Central memory CD4-positive, alpha-beta T cell (primary cell): ENCODE measurements around the gene ZNF687.

ENCODE experiments used
- DNase-seq: peaks from one replicate; pipeline ENCODE4 v3.0.0; 2022

ZNF687 gene

DNA sequence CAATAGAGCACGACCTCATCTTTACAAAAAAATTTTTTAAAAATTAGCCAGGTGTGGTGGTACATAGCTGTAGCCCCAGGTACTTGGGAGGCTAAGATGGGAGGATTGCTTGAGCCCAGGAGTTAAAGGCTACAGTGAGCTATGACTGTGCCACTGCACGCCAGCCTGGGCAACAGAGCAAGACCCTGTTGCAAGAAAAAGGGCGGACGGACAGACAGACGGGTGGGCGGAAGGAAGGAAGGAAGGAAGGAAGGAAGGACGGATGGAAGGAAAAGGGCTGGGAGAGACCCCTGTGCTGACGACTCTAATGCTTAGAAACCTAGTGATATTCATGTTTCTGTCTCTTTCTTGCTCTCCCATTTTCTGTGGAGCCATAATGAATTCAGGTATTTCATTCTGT is 30.7 kb downstream of the ZNF687 start:
- DNase-seq: no peak

DNA sequence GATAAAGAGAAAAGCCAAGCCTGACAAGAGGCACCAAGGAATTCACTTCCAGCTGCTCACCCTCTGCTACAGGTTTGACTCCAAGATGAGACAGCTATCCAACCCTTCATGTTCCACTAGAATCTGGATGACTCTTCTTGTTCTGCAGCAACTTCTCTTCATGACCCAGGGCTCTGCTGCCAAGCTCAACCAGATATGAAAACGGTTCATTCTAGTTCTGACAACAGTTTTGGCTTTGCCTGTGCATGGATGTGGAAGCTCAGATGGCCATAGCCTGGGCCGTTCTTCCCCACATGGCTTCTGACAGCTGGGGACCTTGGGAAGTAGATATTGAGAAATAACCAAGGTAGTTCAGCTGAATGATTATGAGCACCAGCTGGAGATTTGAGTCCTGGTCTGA is 31.4 kb downstream of the ZNF687 start:
- DNase-seq: no peak

DNA sequence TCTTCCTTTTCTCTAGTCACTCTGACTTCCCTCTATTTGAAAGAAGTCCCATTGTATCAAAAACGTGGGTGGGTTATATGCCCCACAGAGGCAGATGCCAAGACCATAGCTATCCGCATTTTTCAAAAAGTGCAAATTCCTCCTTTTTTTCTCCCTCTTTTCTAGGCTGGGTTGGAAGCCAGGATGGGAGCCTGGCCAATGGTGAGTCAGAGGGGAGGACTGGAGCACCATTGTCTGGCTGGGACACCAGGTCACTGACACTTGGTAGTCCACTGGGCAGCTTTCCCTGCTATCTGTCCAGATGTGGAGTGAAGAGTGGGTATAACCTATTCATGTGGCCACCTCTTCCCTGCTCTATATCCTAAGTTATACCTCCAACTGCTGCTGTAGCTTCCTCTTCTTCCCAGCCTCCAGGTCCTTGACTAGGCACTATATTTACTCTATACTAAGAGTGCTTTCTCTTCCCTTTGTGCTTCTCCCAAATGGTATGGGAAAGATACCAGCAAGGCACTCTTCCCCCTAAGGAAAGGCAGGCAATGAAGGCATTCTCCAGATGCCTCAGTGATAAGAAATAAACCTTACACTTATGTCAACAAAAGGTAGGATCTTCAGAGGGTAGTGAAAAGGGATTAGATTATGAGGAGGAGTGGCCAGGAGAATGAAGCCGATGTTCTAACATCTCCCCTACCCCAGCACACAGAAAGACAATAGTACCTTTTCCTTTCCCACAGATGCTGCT is 32.2 kb downstream of the ZNF687 start:
- no peak for DNase-seq

DNA sequence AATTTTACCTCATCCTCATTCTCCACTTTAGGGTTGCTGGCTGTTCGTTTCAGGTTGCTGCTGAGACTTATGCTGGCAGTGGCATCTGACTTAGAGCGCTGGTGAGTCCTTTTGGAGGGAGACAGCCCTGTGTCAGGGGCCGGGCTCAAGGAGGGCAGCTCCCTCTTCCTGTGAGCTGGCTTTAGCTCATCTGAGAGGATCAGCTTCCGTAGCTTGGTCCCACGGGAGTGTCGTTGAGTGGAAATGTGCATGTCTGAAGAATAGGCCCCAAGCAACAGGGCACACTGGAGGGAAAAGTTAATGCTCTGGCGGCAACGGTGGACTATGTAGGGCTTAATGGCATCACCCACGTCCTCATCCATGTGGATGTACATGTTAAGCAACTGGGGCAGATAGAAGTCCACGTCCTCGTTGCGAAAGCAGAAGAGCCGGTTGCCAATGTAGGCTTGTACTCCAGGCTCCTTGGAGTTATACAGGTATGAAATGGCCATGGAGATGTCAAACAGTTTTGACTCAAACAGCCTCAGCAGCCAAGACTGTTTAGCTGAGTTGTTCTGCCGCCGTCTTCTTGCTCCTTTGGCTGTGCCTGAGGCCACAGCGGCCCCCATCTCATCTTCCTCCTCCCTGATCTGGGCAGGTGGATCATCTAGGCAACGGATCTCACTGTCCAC is 33.6 kb downstream of the ZNF687 start:
- DNase-seq: no peak

DNA sequence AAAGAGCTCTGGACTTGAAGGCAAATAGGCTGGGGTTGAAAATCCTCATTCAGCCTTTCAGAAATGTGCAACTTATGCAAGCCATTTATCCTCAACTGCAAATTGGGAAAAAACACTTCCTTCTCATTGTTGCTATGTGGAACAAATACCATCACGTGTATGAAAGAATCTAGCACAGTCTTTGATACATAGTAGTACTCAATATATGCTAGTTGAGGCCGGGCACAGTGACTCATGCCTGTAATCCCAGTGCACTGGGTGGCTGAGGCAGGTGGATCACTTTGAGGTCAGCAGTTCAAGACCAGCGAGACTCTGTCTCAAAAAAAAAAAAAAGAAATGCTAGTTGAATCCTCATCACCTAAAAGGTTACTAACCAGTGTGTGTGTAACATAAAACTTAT is 36.9 kb downstream of the ZNF687 start:
- DNase-seq: no peak

DNA sequence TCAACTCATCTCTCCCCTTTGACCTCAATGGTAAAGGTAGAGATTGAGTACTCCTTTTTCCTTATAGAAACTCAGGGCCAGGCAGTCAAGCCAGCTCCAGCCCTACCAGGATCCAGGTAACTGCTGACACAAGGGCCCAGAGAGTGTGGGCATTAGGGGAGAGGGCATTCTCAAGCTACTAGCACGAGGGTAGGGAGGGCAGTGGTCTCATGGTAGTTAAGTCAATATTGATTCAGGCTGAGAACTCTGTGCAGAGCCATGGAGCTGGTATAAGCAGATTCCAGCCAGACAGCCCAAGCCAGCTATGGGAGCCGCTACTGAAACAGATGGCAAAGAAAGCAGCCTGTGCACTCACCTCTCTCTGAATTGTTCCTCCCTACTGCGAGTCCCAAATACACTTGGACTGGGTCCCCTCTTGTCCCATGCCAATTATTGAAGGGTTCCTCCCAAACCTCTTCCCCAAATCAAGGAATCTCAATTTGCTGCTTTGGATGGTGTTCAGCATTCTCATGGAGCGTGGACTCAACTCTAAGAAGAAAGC is 42.4 kb downstream of the ZNF687 start:
- no peak for DNase-seq

DNA sequence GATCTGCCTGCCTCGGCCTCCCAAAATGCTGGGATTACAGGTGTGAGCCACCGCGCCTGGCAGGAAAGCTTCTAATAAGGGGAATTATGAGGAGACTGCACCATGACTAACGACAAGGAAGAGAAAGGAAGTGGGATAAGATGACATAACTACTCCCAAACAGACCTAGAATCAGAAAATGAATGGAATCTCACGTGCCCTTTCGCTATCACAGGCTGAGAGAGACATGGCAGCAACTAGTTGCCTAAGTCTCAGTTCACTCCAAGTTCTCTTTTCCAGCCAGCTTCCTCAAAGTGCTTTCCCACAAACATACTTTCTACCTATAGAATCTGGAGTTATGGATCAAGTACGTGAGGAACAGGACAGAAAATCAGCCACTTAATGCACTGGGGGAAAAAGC is 43.1 kb downstream of the ZNF687 start:
- no peak for DNase-seq

DNA sequence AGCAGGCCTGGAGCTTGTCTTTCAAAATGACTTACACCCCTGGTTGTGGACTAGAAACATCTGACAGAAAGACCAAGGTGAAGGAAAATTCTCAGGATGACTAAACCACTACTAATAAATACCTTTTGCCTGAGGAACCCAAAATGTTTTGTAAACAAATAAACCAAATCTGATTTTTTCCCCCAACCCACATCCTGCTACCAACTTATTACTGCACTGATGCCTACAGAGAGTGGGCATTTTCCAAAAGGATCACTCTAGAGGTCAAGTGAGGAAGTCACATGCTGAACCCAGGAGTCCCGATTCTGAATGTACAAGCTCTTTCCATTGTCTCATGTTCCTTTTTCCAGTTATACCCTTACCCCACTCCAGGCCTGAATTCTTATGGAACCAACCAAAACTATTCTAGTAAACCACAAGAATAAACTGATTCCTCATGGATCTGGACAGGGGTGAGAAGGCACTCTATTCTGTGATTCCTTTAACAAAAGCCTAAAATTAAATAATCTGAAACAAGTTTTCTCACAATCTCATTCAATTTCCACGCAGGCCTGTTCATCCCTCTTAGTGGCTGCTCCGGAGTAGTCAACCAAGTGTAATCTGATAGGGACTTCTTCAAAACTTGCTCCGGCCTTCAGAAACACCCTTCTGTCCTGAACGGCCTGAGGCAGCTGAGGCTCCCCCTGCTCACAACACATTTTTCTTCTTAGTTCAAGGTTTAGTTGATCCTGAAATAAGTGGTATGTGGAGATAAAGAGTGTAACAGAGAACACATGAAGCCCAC is 43.7 kb downstream of the ZNF687 start:
- DNase-seq: no peak

DNA sequence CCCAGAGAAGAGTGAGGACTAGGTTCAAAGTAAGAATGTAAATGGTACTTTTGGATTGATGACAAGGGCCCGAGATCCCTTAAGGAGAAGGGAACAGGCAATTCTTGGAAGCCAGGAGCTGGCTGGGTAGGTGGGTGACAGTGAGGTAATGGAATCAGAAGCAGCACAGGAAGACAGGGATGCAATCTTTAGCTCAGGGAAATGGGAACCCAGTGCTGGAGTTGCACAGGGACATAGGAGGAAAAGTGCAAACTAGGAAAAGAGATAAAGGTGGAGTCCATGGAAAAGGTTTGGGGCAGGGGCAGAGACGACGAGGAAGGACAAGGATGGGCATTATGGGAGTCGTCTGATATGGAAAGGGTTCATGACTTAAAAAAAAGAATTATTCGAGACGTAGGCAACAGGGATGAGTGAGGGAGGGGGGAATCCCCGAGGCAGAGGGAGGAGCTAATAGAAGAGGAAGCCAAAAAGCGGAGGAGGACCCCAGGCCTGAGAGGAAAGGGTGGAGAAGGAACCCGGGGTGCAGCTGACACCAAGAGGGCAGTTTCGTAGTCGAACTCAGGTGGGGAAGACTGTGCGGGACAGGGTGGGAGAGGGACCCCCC is 44.6 kb downstream of the ZNF687 start:
- no peak for DNase-seq

DNA sequence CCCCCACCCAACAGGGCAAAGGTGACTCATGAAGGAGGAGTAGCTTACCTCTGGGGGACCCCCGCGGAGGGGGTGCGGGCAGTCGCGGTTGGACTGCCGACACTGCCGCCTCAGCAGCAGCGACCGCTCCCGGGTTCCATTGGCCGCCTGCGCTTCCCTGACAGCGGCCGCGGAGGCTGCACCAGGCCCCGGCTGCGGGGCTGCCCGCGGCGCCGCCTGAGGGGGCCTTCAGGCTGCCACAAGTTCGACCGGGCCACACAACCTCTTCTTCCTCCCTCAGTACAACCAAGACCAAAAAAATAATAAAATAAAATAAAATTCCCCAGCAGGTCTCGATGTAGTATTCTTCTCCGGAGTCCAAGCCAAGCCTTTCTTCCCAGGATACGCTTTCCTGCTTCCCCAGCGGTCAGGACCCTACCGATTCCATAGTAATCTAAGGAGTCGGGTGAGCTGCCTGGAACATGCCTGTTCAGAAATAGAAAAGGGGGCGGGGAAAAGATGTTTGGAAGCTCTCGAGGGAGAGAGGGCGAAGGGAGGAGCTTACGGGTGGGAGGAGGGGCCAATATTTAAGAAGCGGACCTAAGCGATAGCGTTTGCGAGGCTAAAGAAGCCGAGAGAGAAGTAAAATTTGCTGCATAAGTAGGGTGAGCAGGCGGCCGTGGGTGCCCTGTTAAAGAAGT is 45.3 kb downstream of the ZNF687 start, which contains the start of gene PI4KB:
PI4KB (minus strand) TSS at position 194 of the 680 bp plus-strand sequence. CDS start 10,935 bp downstream, outside the sequence.
- peak; percentile 94 for DNase-seq

DNA sequence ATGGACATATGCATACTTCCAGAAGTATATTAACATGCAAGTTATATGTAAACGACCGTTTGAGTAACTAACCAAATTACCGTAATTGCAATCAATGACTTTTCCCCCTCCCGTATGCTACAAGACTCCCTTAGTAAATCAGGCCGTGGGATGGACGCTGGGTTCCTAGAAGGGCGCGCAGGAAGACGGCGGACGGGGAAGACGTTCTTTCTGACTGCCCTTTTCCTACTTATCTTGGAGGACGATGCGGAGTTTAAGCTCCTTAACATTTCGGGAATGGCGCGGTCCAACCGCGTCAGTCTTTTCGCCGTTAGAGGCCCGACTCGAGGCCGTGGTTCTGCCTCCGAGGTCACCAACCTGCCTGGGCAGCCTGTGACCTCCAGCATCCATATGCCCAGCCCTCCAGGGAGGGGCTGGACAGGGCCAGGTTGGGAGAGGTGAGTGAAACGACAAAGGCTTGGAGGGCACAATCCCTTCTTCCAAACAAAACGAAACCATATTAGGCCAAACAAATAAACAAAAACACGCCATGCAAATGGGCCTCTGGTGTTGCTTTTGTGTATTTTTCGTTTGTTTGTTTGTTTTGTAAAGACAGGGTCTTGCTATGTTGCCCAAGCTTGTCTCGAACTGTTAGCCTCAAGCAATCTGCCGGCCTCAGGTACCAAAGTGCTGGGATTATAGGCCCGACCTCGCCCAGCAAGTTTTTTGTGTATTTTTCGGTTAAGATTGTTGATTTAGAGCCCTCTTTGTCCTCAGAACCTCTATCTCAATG is 46.0 kb downstream of the ZNF687 start:
- no peak for DNase-seq

DNA sequence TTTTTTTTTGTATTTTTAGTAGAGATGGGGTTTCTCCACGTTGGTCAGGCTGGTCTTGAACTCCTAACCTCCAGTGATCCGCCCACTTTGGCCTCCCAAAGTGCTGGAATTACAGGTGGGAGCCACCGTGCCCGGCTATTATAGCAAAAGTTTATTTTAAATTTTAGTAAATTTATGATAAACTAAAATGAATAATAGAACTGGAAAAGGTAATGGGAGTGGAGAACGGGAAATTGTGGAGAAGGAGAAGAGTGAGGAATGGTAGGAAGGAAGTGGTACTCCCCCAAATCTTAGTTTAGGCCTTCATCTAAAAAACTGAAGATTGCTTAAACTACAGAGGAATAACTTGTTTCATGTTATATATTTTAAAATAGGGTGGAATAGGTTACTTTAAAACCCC is 52.7 kb downstream of the ZNF687 start:
- DNase-seq: no peak

DNA sequence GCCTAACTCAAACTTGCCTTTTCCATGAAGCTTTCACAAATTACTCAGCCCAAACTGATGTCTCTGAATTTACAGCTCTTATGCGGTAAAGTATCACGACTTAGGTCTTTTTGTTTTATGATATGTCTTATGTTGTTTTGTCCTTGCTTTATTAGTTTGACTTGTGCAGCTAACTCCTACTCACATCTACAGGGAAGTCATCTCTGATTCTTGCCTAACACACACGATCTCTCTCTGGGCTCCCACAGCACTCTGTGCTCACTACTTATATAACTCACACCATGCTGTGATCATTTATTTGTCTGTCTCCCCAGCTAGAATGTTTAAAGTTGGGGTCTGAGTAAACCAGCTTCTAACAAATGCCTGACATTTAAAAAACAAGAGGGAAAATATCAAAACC is 54.5 kb downstream of the ZNF687 start:
- no peak for DNase-seq

DNA sequence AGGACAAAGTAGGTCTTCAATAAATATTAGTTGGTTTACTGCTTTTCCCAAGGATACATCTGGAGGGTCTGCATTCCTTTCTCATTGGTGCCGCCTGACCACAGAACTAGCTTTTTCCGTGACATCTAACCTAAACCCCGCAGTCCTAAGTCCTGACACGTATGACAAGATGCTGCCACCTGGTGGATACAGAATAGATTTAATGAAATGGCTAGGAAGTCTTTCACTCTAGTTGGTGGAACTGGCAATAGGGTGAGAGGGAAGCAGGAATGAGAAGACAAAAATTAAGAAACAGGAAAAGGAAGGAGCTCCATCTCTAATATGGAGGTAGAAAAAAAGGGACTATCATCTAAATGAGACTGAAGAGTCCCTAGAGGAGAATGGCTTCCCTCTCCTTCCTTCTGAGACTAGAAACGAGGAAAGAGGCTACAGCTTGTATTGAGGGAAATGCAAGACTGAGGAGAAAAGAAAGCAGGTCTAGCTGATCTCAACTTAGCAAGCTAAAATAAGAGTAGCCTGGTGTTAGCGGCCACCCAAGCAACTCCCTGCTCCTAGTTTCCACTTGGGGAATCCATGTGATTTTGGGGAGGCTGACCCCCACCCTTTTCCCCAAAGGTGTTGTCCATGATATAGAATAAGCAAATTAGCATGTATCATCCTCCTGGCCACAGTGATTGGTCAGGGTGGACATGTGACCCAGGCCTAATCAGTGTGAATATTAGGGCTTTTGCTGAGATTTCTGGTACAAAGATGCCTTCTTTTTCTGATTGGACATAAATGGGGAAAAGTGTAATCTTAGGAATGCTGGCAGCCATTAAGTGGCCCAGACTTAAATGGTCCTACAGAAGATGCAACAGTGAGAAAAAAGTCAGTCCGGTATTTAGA is 59.0 kb downstream of the ZNF687 start:
- peak; percentile 65 for DNase-seq
